ENCODE results near the gene NRARP. TPM values are rescaled to one million over a fixed set of nuclear protein-coding genes. Genes with fewer than 3 reads are reported as not detected.

The NRARP gene
- total and polyA plus RNA-seq, 2 of the 8 experiments (the other 6 are each of a cell fraction or from before 2014, with no cell fraction given) = 32.5 to 37.2 TPM

DNA sequence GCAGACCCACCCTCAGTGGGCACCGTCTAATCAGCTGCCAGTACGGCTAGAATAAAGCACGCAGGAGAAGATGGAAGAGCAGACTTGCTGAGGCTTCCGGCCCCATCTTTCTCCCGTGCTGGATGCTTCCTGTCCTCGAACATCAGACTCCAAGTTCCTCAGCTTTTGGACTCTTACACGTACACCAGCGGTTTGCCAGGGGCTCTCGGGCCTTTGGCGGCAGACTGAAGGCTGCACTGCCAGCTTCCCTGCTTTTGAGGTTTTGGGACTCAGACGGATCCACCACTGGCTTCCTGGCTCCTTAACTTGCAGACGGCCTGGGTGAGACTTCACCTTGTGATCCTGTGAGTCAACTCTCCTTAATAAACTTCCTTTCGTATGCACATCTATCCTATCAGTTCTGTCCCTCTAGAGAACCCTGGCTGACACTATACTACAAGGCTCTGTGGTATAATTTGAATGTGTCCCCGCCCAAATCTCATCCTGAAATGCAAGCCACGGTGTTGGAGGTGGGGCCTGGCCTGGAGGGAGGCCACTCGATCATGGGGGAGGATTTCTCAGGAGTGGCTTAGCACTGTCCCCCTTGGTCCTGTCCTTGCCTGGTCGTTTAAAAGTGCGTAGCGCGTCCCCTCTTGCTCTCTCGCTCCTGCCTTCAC lies 31.1 kb upstream of the NRARP start:
- Histone ChIP-seq H3K4me1 (replicated peaks in 1 of 4; ENCODE audit: control insufficient read depth in 3 of 4, insufficient read depth in 4 of 4, low read length in 3 of 4) (no peaks in the 10 kb centered on the region; a peak in 1 of 7 replicates), H3K18ac (ENCODE audit: extremely low read depth, low read length) (no peak overlapping the region), H3K4me3 (ENCODE audit: extremely low read depth in 1 of 4, insufficient read depth in 2 of 4, low read depth in 3 of 4, low read length in 4 of 4) (no peak overlapping the region), H3K79me1 (ENCODE audit: low read depth, low read length) (no peaks in the 10 kb centered on the region), H2BK20ac (ENCODE audit: low read length) (no peak overlapping the region), H2BK5ac (ENCODE audit: low read depth, low read length) (no peak overlapping the region), H2BK12ac (ENCODE audit: low read depth, low read length) (no peak overlapping the region), H3K56ac (replicated peaks; ENCODE audit: insufficient read length, low read depth, low read length) (no peak overlapping the region), H3K14ac (ENCODE audit: insufficient read length) (no peak overlapping the region), H3K4ac (replicated peaks; ENCODE audit: insufficient read length, low read depth, low read length) (no peak overlapping the region), H4K8ac (ENCODE audit: extremely low read depth, insufficient read depth, low read length) (no peak overlapping the region), H3K9me3 (ENCODE audit: insufficient read depth in 2 of 2, low read depth in 1 of 2, low read length in 1 of 2) (peaks cover 2 to 8% of the 10 kb centered on the region in 2 experiments; a peak in 1 of 4 replicates), H3K79me2 (ENCODE audit: control insufficient read depth in 1 of 2, insufficient read depth in 2 of 2, low read length in 2 of 2) (no peaks in the 10 kb centered on the region), H3K36me3 (ENCODE audit: control insufficient read depth in 2 of 4, insufficient read depth in 4 of 4, low read length in 3 of 4) (no peaks in the 10 kb centered on the region), H4K20me1 (replicated peaks in 1 of 2; ENCODE audit: control insufficient read depth in 1 of 2, insufficient read depth in 2 of 2, low read length in 2 of 2) (no peaks in the 10 kb centered on the region), H3K27me3 (replicated peaks in 1 of 4; ENCODE audit: control insufficient read depth in 3 of 4, extremely low read depth in 1 of 4, insufficient read depth in 3 of 4, low read length in 3 of 4) (no peaks in the 10 kb centered on the region), H3K23me2 (ENCODE audit: low read depth, low read length) (no peaks in the 10 kb centered on the region), H2AFZ (ENCODE audit: low read length) (no peak overlapping the region), H4K5ac (ENCODE audit: insufficient read length, low read depth, low read length) (no peak overlapping the region), H3K9ac (replicated peaks in 1 of 4; ENCODE audit: extremely low read depth in 1 of 4, low read depth in 3 of 4, low read length in 3 of 4) (no peak overlapping the region), H2AK5ac (ENCODE audit: low read depth, low read length) (no peak overlapping the region), H3K4me2 (ENCODE audit: insufficient read depth in 1 of 2, low read depth in 2 of 2, low read length in 2 of 2) (no peak overlapping the region), H2BK15ac (ENCODE audit: low read length) (no peak overlapping the region), H4K91ac (replicated peaks; ENCODE audit: insufficient read length, low read length) (no peak overlapping the region), H2BK120ac (replicated peaks; ENCODE audit: low read depth, low read length) (no peak overlapping the region), H3K23ac (ENCODE audit: insufficient read length) (no peak overlapping the region), H3K27ac (ENCODE audit: low read depth, low read length) (no peak overlapping the region)
- CTCF ChIA-PET (ENCODE audit: partially characterized antibody) = no interaction called here
- FAIRE-seq = no peak
- POLR2A ChIA-PET (ENCODE audit: partially characterized antibody) = no interaction called here
- WGBS, 2 experiments (ENCODE audit: extremely low coverage in 1 of 2, insufficient coverage in 1 of 2, insufficient read length in 1 of 2, insufficient replicate concordance in 2 of 2, low coverage in 1 of 2, low lambda C conversion rate in 2 of 2, missing lambda C conversion rate in 1 of 2) = 76% methylated on average over 21 of the region's 21 CpGs; no CpG with 5 or more reads in 1 of the 2 experiments
- no peak for DNase-seq (ENCODE audit: low read depth in 1 of 2, low spot score in 2 of 2)
- TF ChIP-seq SP4 (IDR thresholded peaks at IDR 0.05; ENCODE audit: low read length) (no peak), ZNF274 (IDR thresholded peaks at IDR 0.05; ENCODE audit: borderline replicate concordance, extremely low read depth, low read length) (no peak), HDAC6 (IDR thresholded peaks at IDR 0.05; ENCODE audit: low read depth, low read length) (no peak)
